Measurements from ENCODE around the gene SIPA1L3.

The SIPA1L3 gene

GRCh38 chr19:37951816-37952210 is 44.8 kb downstream of the SIPA1L3 start:
- no peak for DNase-seq (ENCODE audit: low read depth)
- H3K4me3 ChIP-seq (ENCODE audit: low read depth, low read length): no peak overlapping the region
- TF ChIP-seq, protein P1, sequence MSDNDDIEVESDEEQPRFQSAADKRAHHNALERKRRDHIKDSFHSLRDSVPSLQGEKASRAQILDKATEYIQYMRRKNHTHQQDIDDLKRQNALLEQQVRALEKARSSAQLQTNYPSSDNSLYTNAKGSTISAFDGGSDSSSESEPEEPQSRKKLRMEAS (IDR thresholded peaks at IDR 0.05; ENCODE audit: low read depth, low read length): no peak

GRCh38 chr19:37953171-37953917 is 46.3 kb downstream of the SIPA1L3 start:
- TF ChIP-seq, protein P2, sequence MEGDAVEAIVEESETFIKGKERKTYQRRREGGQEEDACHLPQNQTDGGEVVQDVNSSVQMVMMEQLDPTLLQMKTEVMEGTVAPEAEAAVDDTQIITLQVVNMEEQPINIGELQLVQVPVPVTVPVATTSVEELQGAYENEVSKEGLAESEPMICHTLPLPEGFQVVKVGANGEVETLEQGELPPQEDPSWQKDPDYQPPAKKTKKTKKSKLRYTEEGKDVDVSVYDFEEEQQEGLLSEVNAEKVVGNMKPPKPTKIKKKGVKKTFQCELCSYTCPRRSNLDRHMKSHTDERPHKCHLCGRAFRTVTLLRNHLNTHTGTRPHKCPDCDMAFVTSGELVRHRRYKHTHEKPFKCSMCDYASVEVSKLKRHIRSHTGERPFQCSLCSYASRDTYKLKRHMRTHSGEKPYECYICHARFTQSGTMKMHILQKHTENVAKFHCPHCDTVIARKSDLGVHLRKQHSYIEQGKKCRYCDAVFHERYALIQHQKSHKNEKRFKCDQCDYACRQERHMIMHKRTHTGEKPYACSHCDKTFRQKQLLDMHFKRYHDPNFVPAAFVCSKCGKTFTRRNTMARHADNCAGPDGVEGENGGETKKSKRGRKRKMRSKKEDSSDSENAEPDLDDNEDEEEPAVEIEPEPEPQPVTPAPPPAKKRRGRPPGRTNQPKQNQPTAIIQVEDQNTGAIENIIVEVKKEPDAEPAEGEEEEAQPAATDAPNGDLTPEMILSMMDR (IDR thresholded peaks at IDR 0.05; ENCODE audit: low read depth, low read length): no peak
- TF ChIP-seq MYC (IDR thresholded peaks at IDR 0.05; ENCODE audit: low read depth, low read length) (no peak), POLR2A (IDR thresholded peaks at IDR 0.05; ENCODE audit: extremely low read depth, insufficient read length) (no peak)
- TF ChIP-seq, protein P1 (IDR thresholded peaks at IDR 0.05; ENCODE audit: low read depth, low read length): no peak
- no peak overlapping the region for H3K4me3 ChIP-seq (ENCODE audit: low read depth, low read length)
- no peak for DNase-seq (ENCODE audit: low read depth)

DNA sequence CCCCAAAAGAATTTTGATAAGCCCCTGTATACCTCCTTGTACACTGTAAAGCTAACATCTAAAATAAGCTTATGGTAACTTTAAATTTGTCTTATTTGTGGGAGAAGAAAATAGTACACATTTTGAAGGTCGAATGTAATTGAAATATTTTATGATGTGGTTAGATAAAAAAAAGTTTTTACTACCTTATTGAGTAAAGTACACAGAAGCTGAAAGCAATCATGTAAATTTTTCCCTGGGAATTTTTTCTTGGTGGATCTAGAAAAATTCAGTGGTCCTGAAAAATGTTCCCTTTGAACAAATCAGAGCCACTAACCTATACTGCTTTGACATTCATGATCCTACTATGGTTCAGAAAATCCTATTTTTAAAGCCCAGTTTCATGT is 46.9 kb downstream of the SIPA1L3 start:
- no peak overlapping the region for H3K4me3 ChIP-seq (ENCODE audit: low read depth, low read length)
- TF ChIP-seq, protein P2 (IDR thresholded peaks at IDR 0.05; ENCODE audit: low read depth, low read length): no peak
- TF ChIP-seq, protein P1 (IDR thresholded peaks at IDR 0.05; ENCODE audit: low read depth, low read length): no peak
- no peak for TF ChIP-seq MYC (IDR thresholded peaks at IDR 0.05; ENCODE audit: low read depth, low read length)
- no peak for DNase-seq (ENCODE audit: low read depth)

DNA sequence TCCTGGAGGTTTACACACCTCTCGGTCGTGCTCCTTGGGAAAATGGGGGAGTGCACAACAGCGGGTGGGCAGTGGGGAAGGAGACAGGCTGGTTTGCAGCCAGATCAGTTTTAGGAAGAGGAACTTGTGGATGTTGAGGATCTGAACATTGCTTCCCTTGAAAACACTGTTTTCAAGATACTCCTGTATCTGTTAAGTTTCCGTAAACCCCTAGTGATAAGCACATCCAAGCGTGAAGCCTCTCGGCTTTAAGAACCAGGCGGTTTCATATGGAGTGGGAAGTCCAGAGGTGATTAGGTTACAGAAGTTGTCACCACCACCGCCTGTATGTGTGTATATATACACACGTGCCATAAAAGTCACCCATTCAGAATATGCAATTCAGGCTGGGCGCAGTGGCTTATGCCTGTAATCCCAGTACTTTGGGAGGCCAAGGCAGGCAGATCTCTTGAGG is 47.4 kb downstream of the SIPA1L3 start:
- TF ChIP-seq, protein P1 (IDR thresholded peaks at IDR 0.05; ENCODE audit: low read depth, low read length): no peak
- TF ChIP-seq, protein P2 (IDR thresholded peaks at IDR 0.05; ENCODE audit: low read depth, low read length): no peak
- TF ChIP-seq POLR2A (IDR thresholded peaks at IDR 0.05; ENCODE audit: extremely low read depth, insufficient read length) (no peak), MYC (IDR thresholded peaks at IDR 0.05; ENCODE audit: low read depth, low read length) (no peak)
- no peak overlapping the region for H3K4me3 ChIP-seq (ENCODE audit: low read depth, low read length)
- no peak for DNase-seq (ENCODE audit: low read depth)

DNA sequence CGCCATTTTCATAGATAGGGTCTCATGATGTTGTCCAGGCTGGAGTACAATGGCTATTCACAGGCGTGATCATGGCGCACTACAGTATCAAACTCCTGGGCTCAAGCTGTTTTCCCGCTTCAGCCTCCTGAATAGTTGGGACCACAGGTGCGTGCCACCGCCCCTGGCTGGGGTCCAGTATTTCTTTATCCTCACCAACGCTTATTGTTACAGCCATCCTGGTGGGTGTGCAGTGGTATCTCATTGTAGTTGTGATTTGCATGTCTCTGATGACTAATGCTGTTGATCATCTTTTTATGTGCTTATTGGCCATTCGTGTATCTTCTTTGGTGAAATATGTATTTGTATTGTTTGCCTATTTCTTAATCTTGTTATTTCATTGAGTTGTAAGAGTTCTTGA is 49.0 kb downstream of the SIPA1L3 start:
- no peak for DNase-seq (ENCODE audit: low read depth)
- TF ChIP-seq, protein P2 (IDR thresholded peaks at IDR 0.05; ENCODE audit: low read depth, low read length): no peak
- TF ChIP-seq, protein P1 (IDR thresholded peaks at IDR 0.05; ENCODE audit: low read depth, low read length): no peak
- TF ChIP-seq POLR2A (IDR thresholded peaks at IDR 0.05; ENCODE audit: extremely low read depth, insufficient read length): no peak
- TF ChIP-seq MYC (IDR thresholded peaks at IDR 0.05; ENCODE audit: low read depth, low read length): no peak

DNA sequence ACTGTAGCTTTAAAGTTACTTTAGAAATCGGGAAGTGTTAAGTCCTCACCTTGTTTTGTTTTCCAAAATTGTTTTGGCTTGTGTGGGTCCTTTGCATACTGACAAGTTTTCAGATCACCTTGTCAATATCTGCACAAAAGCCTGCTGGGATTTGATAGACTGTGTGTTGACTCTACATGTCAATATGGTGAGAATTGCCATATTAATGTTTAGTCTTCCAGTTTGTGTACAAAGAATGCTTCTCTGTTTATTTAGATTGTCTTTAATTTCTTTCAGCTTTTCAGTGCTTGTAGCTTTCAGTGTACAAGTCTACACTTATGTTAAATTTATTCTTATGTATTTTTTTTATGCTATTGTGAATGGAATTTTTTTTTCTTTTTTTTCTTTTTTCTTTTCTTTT is 50.2 kb downstream of the SIPA1L3 start:
- H3K4me3 ChIP-seq (ENCODE audit: low read depth, low read length): no peak overlapping the region
- TF ChIP-seq, protein P2 (IDR thresholded peaks at IDR 0.05; ENCODE audit: low read depth, low read length): no peak
- TF ChIP-seq POLR2A (IDR thresholded peaks at IDR 0.05; ENCODE audit: extremely low read depth, insufficient read length) (no peak), MYC (IDR thresholded peaks at IDR 0.05; ENCODE audit: low read depth, low read length) (no peak)
- TF ChIP-seq, protein P1 (IDR thresholded peaks at IDR 0.05; ENCODE audit: low read depth, low read length): no peak
- DNase-seq (ENCODE audit: low read depth): no peak

More for the DNA sequence above, 49.0 kb downstream of the SIPA1L3 start:
- H3K4me3 ChIP-seq (ENCODE audit: low read depth, low read length): no peak overlapping the region

Data from NB4 (cell line).